HG02610 (cell line): ENCODE measurements around the gene ATRNL1.

Experiments
- ATAC-seq: cut with Tn5 transposase; IDR thresholded peaks from one replicate; pipeline ENCODE4 v1.9.1; 2021; ENCODE audit warnings: mild to moderate bottlenecking, moderate library complexity; ENCODE audit not compliant: unreplicated experiment

Gene ATRNL1

GRCh38 chr10:115974816-115975430 lies 881.8 kb downstream of the ATRNL1 start:
- ATAC-seq = no peak

GRCh38 chr10:115975506-115975905 lies 882.3 kb downstream of the ATRNL1 start:
- ATAC-seq = no peak

- ATAC-seq = no peak
Observed at GRCh38 chr10:115976342-115976741, 883.2 kb downstream of the ATRNL1 start.

GRCh38 chr10:115977855-115978254 lies 884.7 kb downstream of the ATRNL1 start:
- no peak for ATAC-seq

- ATAC-seq = no peak
Observed at GRCh38 chr10:115979576-115979975, 886.4 kb downstream of the ATRNL1 start.

- no peak for ATAC-seq
Observed at GRCh38 chr10:115980470-115980869, 887.3 kb downstream of the ATRNL1 start.

- no peak for ATAC-seq
Observed at GRCh38 chr10:115981081-115981480, 887.9 kb downstream of the ATRNL1 start.

- no peak for ATAC-seq
Observed at GRCh38 chr10:115982076-115982475, 888.9 kb downstream of the ATRNL1 start.

- ATAC-seq = no peak
Observed at GRCh38 chr10:115982526-115982925, 889.4 kb downstream of the ATRNL1 start.

- no peak for ATAC-seq
Observed at GRCh38 chr10:115985786-115986185, 892.6 kb downstream of the ATRNL1 start.

GRCh38 chr10:115988380-115988779 lies 895.2 kb downstream of the ATRNL1 start:
- ATAC-seq = no peak

- no peak for ATAC-seq
Observed at GRCh38 chr10:115989621-115990020, 896.5 kb downstream of the ATRNL1 start.

GRCh38 chr10:115992236-115992986 lies 899.2 kb downstream of the ATRNL1 start:
- no peak for ATAC-seq

GRCh38 chr10:115996031-115996430 lies 902.9 kb downstream of the ATRNL1 start:
- ATAC-seq = no peak

GRCh38 chr10:115998301-115998700 lies 905.1 kb downstream of the ATRNL1 start:
- no peak for ATAC-seq
